Endometrial microvascular endothelial cells (primary cell): Measurements from ENCODE around the gene TMSB15B. TPM values are rescaled to one million over a fixed set of nuclear protein-coding genes. Genes with fewer than 3 reads are reported as not detected.
"Not testable (repeated sequence)": the region's sequence is repeated elsewhere in the genome, so short reads cannot be mapped to it uniquely, and the experiment has no call there.

ENCODE experiments used
- in situ Hi-C: cut with HindIII; loops from 2 replicates; pipeline ENCODE4 v1.10.0; 2017; ENCODE audit warnings: low sequenced_read_pairs, low pct_unique_long_range_greater_than_20kb; ENCODE audit errors: inconsistent ontology term
- total RNA-seq: library from RNA; depleted of rRNA; stranded (reverse); fragments of >200 nt; gene quantifications from one replicate; pipeline ENCODE4 v1.2.3, GENCODE V29; 2015; ENCODE audit errors: inconsistent ontology term

The TMSB15B gene
- total RNA-seq: 1.6 TPM

- in situ Hi-C loops: not testable (repeated sequence)
Measured at GRCh38 chrX:103962411-103963278, at the start of gene TMSB15B. TMSB15B (plus strand) TSS chrX:103962627.

- in situ Hi-C loops: no loop called here
Measured at GRCh38 chrX:103913356-103914020, 48.9 kb upstream of the TMSB15B start.

- in situ Hi-C loops: no loop called here
Measured at GRCh38 chrX:103918050-103918449, 44.4 kb upstream of the TMSB15B start.

- in situ Hi-C loops: no loop called here
Measured at GRCh38 chrX:103918571-103919269, 43.7 kb upstream of the TMSB15B start.

GRCh38 chrX:103919270-103919637 lies 43.2 kb upstream of the TMSB15B start:
- in situ Hi-C loops: no loop called here

GRCh38 chrX:103920515-103920914 lies 41.9 kb upstream of the TMSB15B start:
- in situ Hi-C loops: not testable (repeated sequence)

GRCh38 chrX:103927030-103927429 lies 35.4 kb upstream of the TMSB15B start:
- in situ Hi-C loops: no loop called here

- in situ Hi-C loops: no loop called here
Measured at GRCh38 chrX:103927633-103928032, 34.8 kb upstream of the TMSB15B start.

- in situ Hi-C loops: no loop called here
Measured at GRCh38 chrX:103932133-103932532, 30.3 kb upstream of the TMSB15B start.

- in situ Hi-C loops: not testable (repeated sequence)
Measured at GRCh38 chrX:103940257-103940656, 22.2 kb upstream of the TMSB15B start.

- in situ Hi-C loops: no loop called here
Measured at GRCh38 chrX:103941201-103941975, 21.0 kb upstream of the TMSB15B start.

- in situ Hi-C loops: no loop called here
Measured at GRCh38 chrX:103949506-103949905, 12.9 kb upstream of the TMSB15B start.

GRCh38 chrX:103953353-103953752 lies 9.1 kb upstream of the TMSB15B start:
- in situ Hi-C loops: no loop called here

- in situ Hi-C loops: no loop called here
Measured at GRCh38 chrX:103954259-103954658, 8.2 kb upstream of the TMSB15B start.

GRCh38 chrX:103960599-103960998 lies 1.8 kb upstream of the TMSB15B start:
- in situ Hi-C loops: not testable (repeated sequence)

GRCh38 chrX:103983508-103983907 lies 21.1 kb downstream of the TMSB15B start:
- in situ Hi-C loops: not testable (repeated sequence)

GRCh38 chrX:103999234-103999633 lies 36.8 kb downstream of the TMSB15B start:
- in situ Hi-C loops: no loop called here

- in situ Hi-C loops: no loop called here
Measured at GRCh38 chrX:104008831-104009230, 46.4 kb downstream of the TMSB15B start.

- in situ Hi-C loops: no loop called here
Measured at GRCh38 chrX:104013158-104013557, 50.7 kb downstream of the TMSB15B start.
